Endothelial cell of umbilical vein (primary cell): ENCODE measurements around the gene SNX24. TPM values are rescaled to one million over a fixed set of nuclear protein-coding genes. Genes with fewer than 3 reads are reported as not detected.

Experiments
- BruUV-seq: library from RNA; stranded (reverse); fragments of 400-500 nt; replicated peaks from 2 replicates; lab custom pipeline; 2021; lab: Mats Ljungman, UMichigan
- CTCF ChIA-PET: fragments of 300-600, 350-600 bp; sonication (Branson Sonifier 250); formaldehyde crosslinking; loops from one replicate; lab custom pipeline; 2021; ENCODE audit warnings: antibody characterized with exemption, inconsistent platforms; lab: Charles Lee
- POLR2A ChIA-PET: fragments of 300-600, 350-600 bp; sonication (Branson Sonifier 250); formaldehyde crosslinking; loops from one replicate; lab custom pipeline; 2021; ENCODE audit warnings: antibody characterized with exemption, inconsistent platforms; lab: Charles Lee
- DNase-seq: peaks from one replicate; pipeline ENCODE4 v3.0.0-alpha.2; 2011; ENCODE audit warnings: low read depth, low spot score
- FAIRE-seq: peaks from 2 replicates; lab custom pipeline; 2011; peaks lifted over from hg19 to GRCh38; lab: Jason Lieb, UNC
- H2AFZ ChIP-seq: 2 replicates; pipeline ENCODE4 v1.6.0; 2012; ENCODE audit warnings: low read depth, low read length, control low read depth, inconsistent platforms
- H3K27ac ChIP-seq: 2 replicates; pipeline ENCODE4 v1.5.1; 2011; ENCODE audit warnings: low read depth, mild to moderate bottlenecking, control low read depth, low read length, moderate library complexity; ENCODE audit not compliant: insufficient read depth
- H3K27me3 ChIP-seq, 2 experiments: 2 replicates each; pipeline versions ENCODE4 v1.6.0 to v1.6.1; 2011; ENCODE audit warnings: low read length in 2 of 2, mixed read lengths in 1 of 2; ENCODE audit not compliant: control insufficient read depth in 2 of 2, insufficient read depth in 2 of 2
- H3K36me3 ChIP-seq, 2 experiments: 2 replicates in 1 of 2; 3 replicates in 1 of 2; pipeline ENCODE4 v1.5.1; 2011; ENCODE audit warnings: low read length in 2 of 2, mild to moderate bottlenecking in 1 of 2, moderate library complexity in 1 of 2; ENCODE audit not compliant: control insufficient read depth in 2 of 2, insufficient read depth in 2 of 2; ENCODE audit errors: extremely low read depth in 1 of 2
- H3K4me1 ChIP-seq: 3 replicates; pipeline ENCODE4 v1.5.1; 2011; ENCODE audit warnings: mild to moderate bottlenecking, low read length; ENCODE audit not compliant: control insufficient read depth, insufficient read depth; ENCODE audit errors: extremely low read depth
- H3K4me2 ChIP-seq: 2 replicates; pipeline ENCODE4 v1.6.1; 2011; ENCODE audit warnings: low read length, control low read depth, mixed read lengths; ENCODE audit not compliant: insufficient read depth
- H3K4me3 ChIP-seq, 3 experiments: fragments of 200-600 bp in 1 of 3; sonication (generic), shearing (Covaris generic) in 1 of 3; replicated peaks in 1 of 3; 2 replicates each; pipeline ENCODE4 v1.5.1; 2011 to 2016; ENCODE audit warnings: control low read depth in 3 of 3, low read length in 3 of 3, mild to moderate bottlenecking in 2 of 3, inconsistent platforms in 1 of 3, low read depth in 1 of 3, moderate library complexity in 1 of 3; ENCODE audit not compliant: insufficient read depth in 1 of 3
- H3K79me2 ChIP-seq: 2 replicates; pipeline ENCODE4 v1.6.0; 2012; ENCODE audit warnings: low read length, inconsistent platforms; ENCODE audit not compliant: control insufficient read depth, insufficient read depth
- H3K9ac ChIP-seq: replicated peaks from 2 replicates; pipeline ENCODE3; 2011; ENCODE audit warnings: low read length, control low read depth; ENCODE audit not compliant: insufficient read depth; ENCODE audit errors: extremely low read depth
- H3K9me1 ChIP-seq: replicated peaks from 3 replicates; pipeline ENCODE4 v1.6.0; 2011; ENCODE audit warnings: mild to moderate bottlenecking, low read length; ENCODE audit not compliant: control insufficient read depth, insufficient read depth; ENCODE audit errors: extremely low read depth
- H3K9me3 ChIP-seq: replicated peaks from 2 replicates; pipeline ENCODE4 v1.5.1; 2012; ENCODE audit warnings: low read length, inconsistent platforms; ENCODE audit not compliant: control insufficient read depth, insufficient read depth
- H4K20me1 ChIP-seq: replicated peaks from 2 replicates; pipeline ENCODE3; 2011; ENCODE audit warnings: mild to moderate bottlenecking, low read length; ENCODE audit not compliant: control insufficient read depth, insufficient read depth; ENCODE audit errors: extremely low read depth
- CTCF ChIP-seq, 2 donors: IDR thresholded peaks; 1 replicate in 1 of 2; 2 replicates in 1 of 2; pipeline ENCODE4 v1.5.1; 2011; ENCODE audit warnings: low read length in 2 of 2, mild to moderate bottlenecking in 2 of 2, moderate library complexity in 2 of 2, control low read depth in 1 of 2, inconsistent platforms in 1 of 2, low read depth in 1 of 2; ENCODE audit not compliant: insufficient read depth in 1 of 2; ENCODE audit errors: extremely low read depth in 1 of 2
- EZH2 ChIP-seq: IDR thresholded peaks from 2 replicates; pipeline ENCODE4 v1.6.1; 2012; ENCODE audit warnings: borderline replicate concordance, low read depth, mild to moderate bottlenecking, moderate library complexity, low read length, inconsistent platforms; ENCODE audit not compliant: severe bottlenecking
- FOS ChIP-seq: IDR thresholded peaks from 2 replicates; pipeline ENCODE4 v1.6.1; 2011; ENCODE audit warnings: mild to moderate bottlenecking, low read length, moderate library complexity, borderline replicate concordance; ENCODE audit not compliant: insufficient read depth
- GATA2 ChIP-seq: IDR thresholded peaks from 2 replicates; pipeline ENCODE4 v1.7.0; 2011; ENCODE audit warnings: low read depth, mild to moderate bottlenecking, moderate library complexity, mixed read lengths, low read length; ENCODE audit not compliant: insufficient read length, insufficient read depth
- JUN ChIP-seq: IDR thresholded peaks from 2 replicates; pipeline ENCODE4 v1.6.1; 2011; ENCODE audit warnings: borderline replicate concordance, low read depth; ENCODE audit not compliant: insufficient read length, insufficient read depth
- MAX ChIP-seq: IDR thresholded peaks from 2 replicates; pipeline ENCODE4 v1.6.1; 2011; ENCODE audit not compliant: insufficient read depth, insufficient read length
- MYC ChIP-seq: IDR thresholded peaks from one replicate; pipeline ENCODE4 v1.6.1; 2011; ENCODE audit warnings: mild to moderate bottlenecking, low read depth, low read length
- POLR2A ChIP-seq: IDR thresholded peaks from 2 replicates; pipeline ENCODE4 v1.6.1; 2012; ENCODE audit warnings: low read depth, mild to moderate bottlenecking, control low read depth, low read length
- POLR2AphosphoS5 ChIP-seq: IDR thresholded peaks from 2 replicates; pipeline ENCODE4 v1.6.1; 2012; ENCODE audit warnings: low read depth, mild to moderate bottlenecking, control low read depth, low read length, moderate library complexity; ENCODE audit not compliant: insufficient read depth
- dilution Hi-C: fragments of 300-500 bp; cut with MboI; formaldehyde crosslinking; loops from one replicate; pipeline ENCODE4 v1.15.0; 2019; ENCODE audit warnings: low sequenced_read_pairs; ENCODE audit not compliant: extremely low pct_ligation_motif_present
- intact Hi-C: fragments of 100-400 bp; cut with micrococcal nuclease; formaldehyde crosslinking; loops from one replicate; pipeline ENCODE4 v1.10.0; 2022
- polyA plus RNA-seq, 4 experiments: library from polyadenylated mRNA; depleted of rRNA in 3 of 4; stranded (reverse) in 3 of 4; unstranded in 1 of 4; fragments of >200 nt; gene quantifications; 2 replicates each; pipeline versions ENCODE4 v1.2.1 to v1.2.3, GENCODE V29; 2011 to 2012; ENCODE audit warnings: missing spikeins in 1 of 4
- total RNA-seq: library from RNA; stranded (reverse); gene quantifications from 2 replicates; pipeline ENCODE4 v1.2.3, GENCODE V29; 2021

Gene SNX24
- total and polyA plus RNA-seq, 2 donors (not counting 3 experiments of a cell fraction or from before 2014, with no cell fraction given), result 2.9 to 14.9 TPM

- TF ChIP-seq JUN (no peak), POLR2AphosphoS5 (no peak), POLR2A (no peak), CTCF (IDR thresholded peaks at IDR 0.05; ENCODE audit: extremely low read depth in 1 of 2, insufficient read depth in 1 of 2, low read depth in 1 of 2, low read length in 2 of 2) (no peak), MYC (no peak), FOS (no peak), GATA2 (no peak), EZH2 (no peak), MAX (no peak)
- no peak overlapping the region for H3K9ac ChIP-seq
- no peak overlapping the region for H3K4me2 ChIP-seq
- FAIRE-seq (no peak), DNase-seq (no peak)
- no peaks in the 10 kb centered on the region for H3K4me1 ChIP-seq
- no peak overlapping the region for H2AFZ ChIP-seq
- ChIA-PET POLR2A (no interaction called here), CTCF (interaction anchor here (1.0 to 2.6 kb wide), 4 partner anchors 16 to 526 kb away, joined by 6 to 21 read pairs (median 9); partner anchors contain the start of gene CEP120)
- H3K36me3 ChIP-seq, result no peaks in the 10 kb centered on the region
- intact Hi-C loops, result loop anchor here (1.0 to 10.0 kb wide), 7 partner anchors 103 to 714 kb away; partner anchors contain the start of gene CEP120
- no peaks in the 10 kb centered on the region for H4K20me1 ChIP-seq
- no peaks in the 10 kb centered on the region for H3K9me1 ChIP-seq
- no peaks in the 10 kb centered on the region for H3K27me3 ChIP-seq
- dilution Hi-C loops, result no loop called here
- no peak overlapping the region for H3K27ac ChIP-seq
- no peaks in the 10 kb centered on the region for H3K9me3 ChIP-seq
- H3K4me3 ChIP-seq, result no peak overlapping the region
- no TSS peak for BruUV-seq
- H3K79me2 ChIP-seq, result no peaks in the 10 kb centered on the region
Observed at GRCh38 chr5:122897283-122897602, 51.8 kb downstream of the SNX24 start.
